Neuronal stem cell (in vitro differentiated cells): ENCODE data around the gene C10orf71.

Source experiments
- DNase-seq: peaks from one replicate; pipeline ENCODE4 v3.0.0-alpha.2; 2013; ENCODE audit warnings: low spot score
- H2AFZ ChIP-seq: one replicate; pipeline ENCODE4 v1.6.1; 2013; ENCODE audit warnings: mild to moderate bottlenecking, low read length, inconsistent platforms
- H2AK5ac ChIP-seq: 2 replicates; pipeline ENCODE4 v1.6.1; 2013; ENCODE audit warnings: low read depth, mild to moderate bottlenecking, inconsistent platforms, low read length, moderate library complexity, mixed read lengths
- H2BK120ac ChIP-seq: 2 replicates; pipeline ENCODE4 v1.6.1; 2013; ENCODE audit warnings: low read depth, mild to moderate bottlenecking, inconsistent platforms, low read length, moderate library complexity, mixed read lengths
- H2BK12ac ChIP-seq: one replicate; pipeline ENCODE4 v1.6.1; 2013; ENCODE audit warnings: low read length, inconsistent platforms
- H2BK15ac ChIP-seq: 2 replicates; pipeline ENCODE4 v1.6.1; 2013; ENCODE audit warnings: mild to moderate bottlenecking, low read length, inconsistent platforms, mixed read lengths
- H2BK5ac ChIP-seq: one replicate; pipeline ENCODE4 v1.6.1; 2013; ENCODE audit warnings: inconsistent platforms, mild to moderate bottlenecking, low read length, moderate library complexity
- H3K14ac ChIP-seq: one replicate; pipeline ENCODE4 v1.6.1; 2013; ENCODE audit warnings: low read length, inconsistent platforms
- H3K18ac ChIP-seq: 2 replicates; pipeline ENCODE4 v1.6.1; 2013; ENCODE audit warnings: low read length, inconsistent platforms
- H3K23ac ChIP-seq: 2 replicates; pipeline ENCODE4 v1.6.1; 2013; ENCODE audit warnings: low read depth, mild to moderate bottlenecking, mixed read lengths, low read length, inconsistent platforms; ENCODE audit not compliant: poor library complexity
- H3K27ac ChIP-seq: replicated peaks from 3 replicates; pipeline ENCODE4 v1.5.1; 2013; ENCODE audit warnings: low read length, inconsistent platforms
- H3K27me3 ChIP-seq, 3 experiments: 2 replicates each; pipeline ENCODE4 v1.6.1; 2013; ENCODE audit warnings: low read length in 3 of 3, mild to moderate bottlenecking in 2 of 3, inconsistent platforms in 1 of 3, low read depth in 1 of 3, mixed read lengths in 1 of 3, moderate library complexity in 1 of 3; ENCODE audit not compliant: control insufficient read depth in 3 of 3, insufficient read depth in 3 of 3
- H3K36me3 ChIP-seq, 2 donors: replicated peaks in 1 of 2; 2 replicates each; pipeline ENCODE4 v1.6.1; 2013; ENCODE audit warnings: low read length in 2 of 2; ENCODE audit not compliant: control insufficient read depth in 2 of 2, insufficient read depth in 2 of 2
- H3K4ac ChIP-seq: 2 replicates; pipeline ENCODE4 v1.6.1; 2013; ENCODE audit warnings: inconsistent platforms, mild to moderate bottlenecking, low read length, moderate library complexity
- H3K4me1 ChIP-seq, 2 donors: 1 replicate in 1 of 2; 2 replicates in 1 of 2; pipeline ENCODE4 v1.6.1; 2013; ENCODE audit warnings: low read length in 2 of 2, low read depth in 1 of 2; ENCODE audit not compliant: control insufficient read depth in 2 of 2, insufficient read depth in 1 of 2
- H3K4me2 ChIP-seq: one replicate; pipeline ENCODE4 v1.6.1; 2013; ENCODE audit warnings: mild to moderate bottlenecking, low read length, inconsistent platforms; ENCODE audit not compliant: insufficient read depth, poor library complexity, severe bottlenecking
- H3K4me3 ChIP-seq, 2 donors: 2 replicates each; pipeline ENCODE4 v1.5.1; 2013; ENCODE audit warnings: low read length in 2 of 2, mild to moderate bottlenecking in 2 of 2, inconsistent platforms in 1 of 2, moderate library complexity in 1 of 2
- H3K79me1 ChIP-seq: one replicate; pipeline ENCODE4 v1.6.1; 2013; ENCODE audit warnings: low read depth, mild to moderate bottlenecking, inconsistent platforms, low read length, moderate library complexity
- H3K9ac ChIP-seq: one replicate; pipeline ENCODE4 v1.6.1; 2013; ENCODE audit warnings: mild to moderate bottlenecking, low read depth, low read length, inconsistent platforms; ENCODE audit not compliant: poor library complexity
- H3K9me3 ChIP-seq, 2 donors: replicated peaks in 1 of 2; 2 replicates each; pipeline versions ENCODE3 to v1.6.1; 2013; ENCODE audit warnings: low read length in 2 of 2, mild to moderate bottlenecking in 2 of 2, inconsistent platforms in 1 of 2, low read depth in 1 of 2, mixed read lengths in 1 of 2, moderate library complexity in 1 of 2; ENCODE audit not compliant: control insufficient read depth in 2 of 2, insufficient read depth in 1 of 2
- H4K8ac ChIP-seq: one replicate; pipeline ENCODE4 v1.6.1; 2013; ENCODE audit warnings: low read depth, mild to moderate bottlenecking, inconsistent platforms, low read length, moderate library complexity
- H4K91ac ChIP-seq: one replicate; pipeline ENCODE4 v1.6.1; 2013; ENCODE audit warnings: low read length, low read depth, mild to moderate bottlenecking, inconsistent platforms; ENCODE audit not compliant: poor library complexity
- WGBS, 2 donors: extraction: QIAGEN DNeasy Blood & Tissue Kit; methylation state at CpG; one replicate each; pipeline ENCODE4 v1.1.7; 2013; ENCODE audit warnings: missing lambda C conversion rate in 2 of 2, mixed read lengths in 1 of 2; ENCODE audit not compliant: insufficient read length in 2 of 2, insufficient replicate concordance in 1 of 2; ENCODE audit errors: extremely low coverage in 2 of 2; 5-methylcytosine and 5-hydroxymethylcytosine counted together

Gene C10orf71

GRCh38 chr10:49325131-49325915 is 26.4 kb downstream of the C10orf71 start:
- Histone ChIP-seq H3K4ac (no peak overlapping the region), H4K91ac (no peak overlapping the region), H3K9ac (no peak overlapping the region), H2AK5ac (no peak overlapping the region), H3K23ac (no peak overlapping the region), H2BK120ac (no peak overlapping the region), H3K27me3 (peaks cover 0 to 4% (median 0%) of the 10 kb centered on the region in 3 experiments), H2AFZ (no peak overlapping the region), H3K79me1 (no peaks in the 10 kb centered on the region), H3K14ac (peak overlapping the region; percentile 58), H3K18ac (no peak overlapping the region), H4K8ac (no peak overlapping the region), H2BK12ac (no peak overlapping the region), H2BK15ac (no peak overlapping the region), H3K4me3 (no peak overlapping the region), H3K9me3 (no peaks in the 10 kb centered on the region), H2BK5ac (no peak overlapping the region), H3K27ac (no peak overlapping the region), H3K4me1 (no peaks in the 10 kb centered on the region), H3K36me3 (no peaks in the 10 kb centered on the region), H3K4me2 (no peak overlapping the region)
- no CpG with 5 or more reads among the region's 20 CpGs for WGBS, 2 donors
- DNase-seq = no peak

GRCh38 chr10:49325916-49326783 is 27.2 kb downstream of the C10orf71 start:
- Histone ChIP-seq H2BK15ac (no peak overlapping the region), H3K36me3 (no peaks in the 10 kb centered on the region), H3K9me3 (no peaks in the 10 kb centered on the region), H2AFZ (no peak overlapping the region), H3K9ac (no peak overlapping the region), H3K4me2 (no peak overlapping the region), H2AK5ac (no peak overlapping the region), H3K4ac (no peak overlapping the region), H4K91ac (no peak overlapping the region), H3K4me1 (no peaks in the 10 kb centered on the region), H3K18ac (no peak overlapping the region), H2BK120ac (no peak overlapping the region), H2BK12ac (no peak overlapping the region), H3K27ac (no peak overlapping the region), H3K79me1 (no peaks in the 10 kb centered on the region), H3K4me3 (no peak overlapping the region), H3K23ac (no peak overlapping the region), H3K27me3 (peaks cover 0 to 4% (median 0%) of the 10 kb centered on the region in 3 experiments), H3K14ac (peak overlapping the region; percentile 58), H2BK5ac (no peak overlapping the region), H4K8ac (no peak overlapping the region)
- whole genome bisulfite sequencing, 2 donors = no CpG with 5 or more reads among the region's 48 CpGs
- no peak for DNase-seq

DNA sequence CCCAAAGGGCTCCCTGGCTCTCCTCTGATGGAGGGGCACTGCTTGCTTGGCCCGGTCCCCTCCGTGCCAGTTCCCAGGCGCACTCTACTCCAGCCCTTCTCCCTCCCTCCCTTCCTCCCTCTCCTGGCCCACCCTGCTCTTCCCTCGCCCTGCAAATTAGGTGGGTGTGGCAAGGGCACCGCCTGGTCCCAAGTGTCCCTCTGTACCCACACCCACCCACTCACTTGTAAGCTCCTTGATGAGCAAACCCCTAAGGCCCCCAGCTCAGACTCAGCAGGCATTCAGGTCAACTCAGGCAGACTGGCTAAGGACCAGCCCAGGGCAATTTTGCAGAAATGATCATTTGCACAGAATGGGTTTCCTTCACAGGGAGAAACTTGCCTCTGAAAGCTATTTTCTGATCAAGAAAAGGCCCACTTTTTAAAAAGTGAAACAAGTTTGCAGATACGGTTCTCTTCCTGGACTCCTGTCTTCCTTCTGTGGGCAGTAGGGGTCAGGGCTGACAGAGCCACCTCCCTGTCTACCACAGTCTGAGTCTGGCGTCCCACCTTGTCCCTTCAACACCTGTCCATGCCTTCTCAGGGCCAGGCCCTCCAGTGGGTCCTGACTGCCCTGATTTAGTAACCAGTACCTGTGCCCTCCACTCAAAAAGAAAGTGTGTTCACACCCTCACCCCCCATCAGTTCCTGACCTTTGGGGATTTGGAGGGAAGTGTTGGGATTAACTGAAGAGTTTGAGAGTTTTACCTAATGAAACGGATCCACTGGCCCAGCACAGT is 28.3 kb downstream of the C10orf71 start:
- Histone ChIP-seq H3K18ac (no peak overlapping the region), H3K9me3 (no peaks in the 10 kb centered on the region), H4K8ac (no peak overlapping the region), H2AK5ac (no peak overlapping the region), H3K79me1 (no peaks in the 10 kb centered on the region), H3K23ac (peak overlapping the region; percentile 18), H3K27ac (no peak overlapping the region), H2AFZ (no peak overlapping the region), H3K4me3 (no peak overlapping the region), H3K36me3 (no peaks in the 10 kb centered on the region), H2BK5ac (no peak overlapping the region), H3K14ac (no peak overlapping the region), H3K9ac (no peak overlapping the region), H4K91ac (no peak overlapping the region), H2BK15ac (no peak overlapping the region), H2BK12ac (no peak overlapping the region), H2BK120ac (no peak overlapping the region), H3K4me1 (no peaks in the 10 kb centered on the region), H3K27me3 (peaks cover 0 to 4% (median 0%) of the 10 kb centered on the region in 3 experiments), H3K4ac (no peak overlapping the region), H3K4me2 (no peak overlapping the region)
- no peak for DNase-seq
- WGBS, 2 donors = no CpG with 5 or more reads among the region's 8 CpGs
